NK-92 (cell line): ENCODE measurements around the gene PLA2G2D.

ENCODE experiments used
- DNase-seq: peaks from one replicate; lab custom pipeline; 2025; ENCODE audit not compliant: unreplicated experiment; lab: John Stamatoyannopoulos, UW

PLA2G2D gene

DNA sequence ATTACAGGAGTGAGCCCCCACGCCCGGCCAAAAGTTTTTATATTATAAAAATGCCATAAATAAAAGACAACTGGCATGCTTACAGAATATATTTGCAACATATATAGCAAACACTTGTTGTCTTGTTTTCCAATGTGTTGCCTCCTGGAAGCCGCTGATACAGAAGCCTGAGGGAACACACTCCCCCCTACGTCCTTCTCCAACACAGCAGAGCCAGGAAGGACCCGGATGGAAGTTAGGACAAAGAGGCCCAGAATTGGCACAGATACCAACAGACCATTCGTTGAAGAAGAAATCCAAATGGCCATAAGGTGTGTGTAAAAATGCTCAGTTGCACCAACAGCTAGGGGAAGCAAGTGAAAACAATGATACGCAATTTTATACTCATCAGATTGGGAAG, 50.6 kb downstream of the PLA2G2D start:
- DNase-seq = no peak

GRCh38 chr1:20063861-20064292, 55.5 kb downstream of the PLA2G2D start:
- no peak for DNase-seq
